Stimulated activated effector memory CD8-positive, alpha-beta T cell treated with anti-CD3 and anti-CD28 coated beads, Interleukin-12 subunit alpha, Interleukin-12 subunit beta, amount 100 ng/mL, for 72 hours (primary cell): Measurements from ENCODE around the gene ANO7.

Source experiments
- ATAC-seq: fragments of 150-1000 bp; cut with Tn5 transposase; 2 replicates; pipeline ENCODE4 v1.10.0; 2021
- DNase-seq, 2 donors: peaks; one replicate each; pipeline ENCODE4 v3.0.0; 2021 to 2022; ENCODE audit warnings: low spot score in 2 of 2
- H3K27ac Mint-ChIP-seq: one replicate; pipeline ENCODE4 v1.8.0; 2022; ENCODE audit warnings: mild to moderate bottlenecking, mixed read lengths
- H3K36me3 Mint-ChIP-seq: one replicate; pipeline ENCODE4 v1.8.0; 2022; ENCODE audit warnings: mild to moderate bottlenecking, mixed read lengths
- H3K4me1 Mint-ChIP-seq: one replicate; pipeline ENCODE4 v1.8.0; 2022; ENCODE audit warnings: mixed read lengths
- H3K4me3 Mint-ChIP-seq: one replicate; pipeline ENCODE4 v1.8.0; 2022; ENCODE audit warnings: mild to moderate bottlenecking, mixed read lengths
- H3K9me3 Mint-ChIP-seq: one replicate; pipeline ENCODE4 v1.8.0; 2022; ENCODE audit warnings: mixed read lengths

Gene ANO7

DNA sequence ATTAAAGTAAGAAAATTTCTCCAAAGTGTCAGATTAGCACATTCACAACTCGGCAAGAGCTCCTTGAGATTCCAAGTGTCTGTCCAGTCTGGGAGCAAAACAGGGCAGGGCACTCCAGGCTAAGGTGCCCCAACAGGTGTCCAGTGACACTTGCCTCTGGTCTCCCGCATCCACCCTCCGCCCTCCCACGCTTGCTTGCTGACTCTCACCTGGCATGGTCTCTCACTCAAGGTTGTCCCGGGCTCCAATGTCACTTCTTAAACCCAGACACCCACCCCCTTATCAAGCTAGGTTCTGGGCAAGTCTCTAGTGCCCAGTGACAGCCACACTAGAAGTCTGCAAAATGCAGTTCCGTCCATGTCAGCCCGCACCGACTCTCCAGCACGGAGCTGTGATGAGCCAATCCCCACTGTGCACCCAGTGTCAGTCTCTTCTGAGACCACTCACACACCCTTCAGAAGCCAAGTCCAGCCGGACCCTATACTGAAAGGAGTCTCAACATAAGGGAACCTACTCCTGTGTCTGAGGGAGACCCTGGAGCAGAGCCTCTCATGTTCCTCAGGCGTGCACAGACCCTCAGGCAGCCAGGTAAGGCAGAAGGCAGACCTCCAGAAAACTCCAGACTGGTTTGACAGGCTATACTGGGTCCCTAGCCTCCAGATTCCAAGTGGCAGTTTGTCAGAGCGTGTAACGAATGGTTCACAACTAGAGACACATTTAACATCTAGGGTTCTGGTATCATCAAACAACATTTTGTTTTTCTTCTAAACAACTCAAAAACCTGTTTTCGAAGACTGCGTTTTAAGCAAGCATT, 81.4 kb downstream of the ANO7 start:
- Mint-ChIP-seq H3K4me3 (peak overlapping the region; percentile 81), H3K9me3 (peaks cover under 1% of the 10 kb centered on the region)

GRCh38 chr2:241270531-241270930, 82.1 kb downstream of the ANO7 start:
- ATAC-seq: no peak
- peaks cover 6% of the 10 kb centered on the region for H3K9me3 Mint-ChIP-seq

More for the DNA sequence above, 81.4 kb downstream of the ANO7 start:
- Mint-ChIP-seq H3K27ac (no peak overlapping the region), H3K4me1 (peaks cover 63% of the 10 kb centered on the region), H3K36me3 (peaks cover 57% of the 10 kb centered on the region)
- ATAC-seq (no peak), DNase-seq (no peak)

GRCh38 chr2:241271706-241272302, 83.3 kb downstream of the ANO7 start:
- H3K4me1 Mint-ChIP-seq: peaks cover 67% of the 10 kb centered on the region
- DNase-seq (peak; percentile 34 to 71), ATAC-seq (peak; percentile 73)
- H3K36me3 Mint-ChIP-seq: peaks cover 44% of the 10 kb centered on the region
- peak overlapping the region; percentile 70 for H3K27ac Mint-ChIP-seq
- peaks cover 9% of the 10 kb centered on the region for H3K9me3 Mint-ChIP-seq
- H3K4me3 Mint-ChIP-seq: peak overlapping the region; percentile 81

More at GRCh38 chr2:241270531-241270930, 82.1 kb downstream of the ANO7 start:
- Mint-ChIP-seq H3K27ac (peak overlapping the region; percentile 70), H3K36me3 (peaks cover 51% of the 10 kb centered on the region), H3K4me3 (peak overlapping the region; percentile 81), H3K4me1 (peaks cover 67% of the 10 kb centered on the region)
- DNase-seq: no peak

DNA sequence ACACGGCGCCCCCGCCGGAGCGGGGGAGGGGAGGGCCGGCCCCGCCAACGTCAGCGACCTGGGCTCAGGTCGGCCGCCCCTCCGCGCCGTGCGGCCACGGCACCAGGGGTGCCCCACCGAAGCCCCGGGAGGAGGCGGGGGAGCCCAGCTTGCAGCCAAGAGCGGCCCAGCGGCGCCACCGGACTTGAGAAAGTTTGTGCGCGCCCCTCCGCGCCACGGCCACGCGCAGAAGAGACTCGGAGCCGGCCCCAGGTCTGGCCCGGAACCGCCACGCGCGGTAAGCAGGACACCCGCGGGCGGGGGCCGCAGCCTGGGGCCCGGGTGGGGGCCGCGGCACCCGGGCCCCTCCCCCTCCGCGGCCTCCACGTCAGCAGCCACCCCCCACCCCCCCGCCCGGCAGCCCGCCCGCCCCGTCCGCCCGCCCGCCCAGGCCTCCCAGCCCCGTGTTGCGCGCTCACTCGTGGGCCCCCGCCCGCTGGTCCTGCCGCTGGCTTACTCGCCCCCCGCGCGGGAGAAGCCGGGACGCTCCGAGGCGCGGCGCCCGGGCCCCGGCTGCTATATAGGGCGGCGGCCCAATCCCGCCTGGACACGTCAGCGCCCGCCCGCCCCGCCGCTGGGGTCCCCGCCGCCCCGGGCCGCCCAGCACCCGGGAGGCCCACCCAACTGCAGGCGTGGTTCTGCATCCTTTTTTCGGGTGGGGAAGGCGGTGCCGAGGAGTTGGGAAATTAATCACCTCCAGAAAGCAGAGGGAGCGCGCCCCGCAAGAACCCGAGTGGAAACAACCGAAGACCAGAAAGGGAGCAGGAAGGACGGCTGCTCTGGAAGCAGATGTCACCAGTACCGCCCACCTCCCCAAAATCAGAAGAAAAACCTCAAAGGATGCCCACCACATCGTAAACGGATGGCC, 84.1 kb downstream of the ANO7 start:
- Mint-ChIP-seq H3K27ac (peak overlapping the region; percentile 86), H3K4me1 (peaks cover 67% of the 10 kb centered on the region), H3K4me3 (peak overlapping the region; percentile 81), H3K36me3 (peaks cover 37% of the 10 kb centered on the region), H3K9me3 (peaks cover 9% of the 10 kb centered on the region)
- peak; percentile 42 to 73 for DNase-seq
- peak; percentile 84 for ATAC-seq

DNA sequence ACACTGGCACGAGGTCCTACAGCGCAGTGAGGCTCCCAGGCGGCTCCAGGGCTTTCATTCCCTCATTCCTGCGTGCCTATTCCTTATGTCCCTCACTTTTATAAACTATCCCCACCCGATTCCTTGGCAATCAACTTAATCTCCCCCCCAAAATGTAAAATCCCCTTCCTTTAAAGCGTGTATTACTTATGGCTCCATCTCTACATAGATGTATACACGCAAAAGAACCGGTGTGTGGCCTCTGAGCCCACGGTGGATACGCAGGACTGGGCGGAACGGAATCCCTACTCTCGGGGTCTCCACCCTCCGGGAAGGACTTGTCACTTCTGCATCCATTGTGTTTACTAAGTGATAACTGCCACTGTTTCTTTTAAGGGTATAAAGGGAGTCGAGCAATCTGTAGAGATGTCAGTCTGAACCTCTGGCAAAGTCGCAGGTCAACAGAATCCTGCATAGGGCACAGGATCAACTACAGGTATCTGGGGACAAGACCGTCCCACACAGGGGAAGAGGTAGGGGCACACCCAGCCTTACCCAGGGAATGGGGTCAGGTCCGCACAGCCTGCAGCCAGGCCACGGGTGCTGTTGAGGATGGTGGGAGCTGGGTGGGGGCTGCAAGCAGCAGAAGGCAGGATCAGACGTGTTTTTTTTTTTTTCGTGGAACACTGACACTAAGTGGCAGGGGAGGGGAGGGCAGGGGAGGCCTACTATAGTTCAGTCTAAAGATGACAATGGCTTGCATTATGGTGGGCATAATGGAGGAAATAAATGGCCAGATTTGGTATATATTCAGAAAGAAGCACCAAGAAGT, 84.9 kb downstream of the ANO7 start:
- Mint-ChIP-seq H3K27ac (peak overlapping the region; percentile 86), H3K4me1 (peaks cover 59% of the 10 kb centered on the region)
- no peak for ATAC-seq

GRCh38 chr2:241274127-241274526, 85.7 kb downstream of the ANO7 start:
- Mint-ChIP-seq H3K27ac (no peak overlapping the region), H3K4me3 (no peak overlapping the region), H3K36me3 (peaks cover 21% of the 10 kb centered on the region), H3K9me3 (peaks cover 9% of the 10 kb centered on the region), H3K4me1 (peaks cover 54% of the 10 kb centered on the region)
- ATAC-seq (no peak), DNase-seq (no peak)

More for the DNA sequence above, 84.9 kb downstream of the ANO7 start:
- peaks cover 9% of the 10 kb centered on the region for H3K9me3 Mint-ChIP-seq
- peak overlapping the region; percentile 81 for H3K4me3 Mint-ChIP-seq
- peaks cover 28% of the 10 kb centered on the region for H3K36me3 Mint-ChIP-seq
- no peak for DNase-seq
